Astrocyte (in vitro differentiated cells and primary cell): ENCODE results near the gene EME1. TPM values are rescaled to one million over a fixed set of nuclear protein-coding genes. Genes with fewer than 3 reads are reported as not detected.

ENCODE experiments used
- DNase-seq: peaks from one replicate; pipeline ENCODE4 v3.0.0-alpha.2; 2010; ENCODE audit warnings: low read depth
- FAIRE-seq: peaks from 2 replicates; lab custom pipeline; 2011; peaks lifted over from hg19 to GRCh38; lab: Jason Lieb, UNC
- H2AFZ ChIP-seq: 2 replicates; pipeline ENCODE4 v1.6.0; 2012; ENCODE audit warnings: low read depth, low read length, inconsistent platforms
- H3K27ac ChIP-seq: 2 replicates; pipeline ENCODE4 v1.5.1; 2011; ENCODE audit warnings: low read depth, low read length, inconsistent platforms
- H3K27me3 ChIP-seq: 2 replicates; pipeline ENCODE4 v1.6.0; 2011; ENCODE audit warnings: low read length, inconsistent platforms; ENCODE audit not compliant: insufficient read depth
- H3K36me3 ChIP-seq: 2 replicates; pipeline ENCODE4 v1.5.1; 2011; ENCODE audit warnings: low read length, inconsistent platforms; ENCODE audit not compliant: insufficient read depth
- H3K4me1 ChIP-seq: 2 replicates; pipeline ENCODE4 v1.5.1; 2011; ENCODE audit warnings: low read length, inconsistent platforms; ENCODE audit not compliant: insufficient read depth
- H3K4me2 ChIP-seq: 2 replicates; pipeline ENCODE4 v1.6.0; 2012; ENCODE audit warnings: low read length, inconsistent platforms
- H3K4me3 ChIP-seq: 2 replicates; pipeline ENCODE4 v1.5.1; 2011; ENCODE audit warnings: low read depth, mild to moderate bottlenecking, low read length, inconsistent platforms; ENCODE audit not compliant: insufficient read depth
- H3K79me2 ChIP-seq: 2 replicates; pipeline ENCODE4 v1.6.0; 2012; ENCODE audit warnings: mild to moderate bottlenecking, low read length, inconsistent platforms; ENCODE audit not compliant: insufficient read depth
- H3K9ac ChIP-seq: 2 replicates; pipeline ENCODE4 v1.6.0; 2012; ENCODE audit warnings: mild to moderate bottlenecking, low read length, inconsistent platforms
- H3K9me3 ChIP-seq: 2 replicates; pipeline ENCODE4 v1.5.1; 2012; ENCODE audit warnings: low read depth, mild to moderate bottlenecking, low read length, inconsistent platforms; ENCODE audit not compliant: insufficient read depth
- H4K20me1 ChIP-seq: 2 replicates; pipeline ENCODE4 v1.6.0; 2012; ENCODE audit warnings: low read length, inconsistent platforms; ENCODE audit not compliant: insufficient read depth
- H3K27ac Mint-ChIP-seq: one replicate; pipeline ENCODE4 v1.8.0; 2021; ENCODE audit warnings: mild to moderate bottlenecking, mixed read lengths; ENCODE audit not compliant: unreplicated experiment
- H3K27me3 Mint-ChIP-seq: one replicate; pipeline ENCODE4 v1.8.0; 2021; ENCODE audit warnings: low read depth, mixed read lengths; ENCODE audit not compliant: unreplicated experiment
- H3K36me3 Mint-ChIP-seq: one replicate; pipeline ENCODE4 v1.8.0; 2021; ENCODE audit warnings: low read depth, mixed read lengths; ENCODE audit not compliant: unreplicated experiment
- H3K4me1 Mint-ChIP-seq: one replicate; pipeline ENCODE4 v1.8.0; 2021; ENCODE audit warnings: low read depth, mixed read lengths; ENCODE audit not compliant: unreplicated experiment
- H3K4me3 Mint-ChIP-seq: one replicate; pipeline ENCODE4 v1.8.0; 2021; ENCODE audit warnings: mild to moderate bottlenecking, moderate library complexity, mixed read lengths; ENCODE audit not compliant: unreplicated experiment
- H3K9me3 Mint-ChIP-seq: one replicate; pipeline ENCODE4 v1.8.0; 2021; ENCODE audit warnings: mild to moderate bottlenecking, mixed read lengths; ENCODE audit not compliant: unreplicated experiment
- CTCF ChIP-seq: IDR thresholded peaks from 2 replicates; pipeline ENCODE4 v1.5.1; 2011; ENCODE audit warnings: low read depth, mild to moderate bottlenecking, inconsistent platforms, low read length, moderate library complexity; ENCODE audit not compliant: insufficient read depth
- EZH2 ChIP-seq: IDR thresholded peaks from 2 replicates; pipeline ENCODE4 v1.6.1; 2012; ENCODE audit warnings: mild to moderate bottlenecking, low read length, inconsistent platforms; ENCODE audit not compliant: insufficient read depth
- total RNA-seq: library from RNA; stranded (reverse); gene quantifications from 2 replicates; pipeline ENCODE4 v1.2.1, GENCODE V29; 2021

Gene EME1
- total RNA-seq, 1 donor from 2014 or later, result 3.1 TPM

DNA sequence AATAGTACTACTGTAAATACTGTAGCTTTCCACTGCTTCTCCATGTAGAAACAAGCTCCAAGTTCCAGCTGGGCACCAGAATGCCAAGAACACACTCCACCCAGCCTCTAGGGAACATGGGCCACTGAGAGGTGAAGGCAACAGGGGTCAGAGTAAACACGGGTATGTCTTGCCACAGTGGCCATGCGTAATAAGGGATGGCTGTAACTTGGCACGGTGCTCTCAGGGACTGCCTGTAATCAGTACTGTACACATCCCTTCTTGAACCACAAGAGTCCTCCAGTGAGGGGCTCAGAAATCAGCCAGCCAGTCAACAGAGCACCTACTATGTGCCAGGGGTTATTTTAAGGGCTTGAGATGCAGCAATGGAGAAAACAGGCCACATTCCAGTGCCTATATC lies 13.5 kb downstream of the EME1 start:
- no peak for DNase-seq
- Histone ChIP-seq H3K79me2 (peaks cover 51% of the 10 kb centered on the region), H3K27me3 (no peaks in the 10 kb centered on the region), H3K9me3 (no peaks in the 10 kb centered on the region), H4K20me1 (peaks cover 97% of the 10 kb centered on the region), H3K9ac (no peak overlapping the region), H3K36me3 (peaks cover 89% of the 10 kb centered on the region), H3K4me1 (peaks cover 2% of the 10 kb centered on the region), H2AFZ (no peak overlapping the region), H3K4me3 (no peak overlapping the region), H3K27ac (no peak overlapping the region), H3K4me2 (no peak overlapping the region)
- Mint-ChIP-seq H3K9me3 (no peaks in the 10 kb centered on the region), H3K27ac (no peak overlapping the region), H3K27me3 (no peaks in the 10 kb centered on the region), H3K4me3 (no peak overlapping the region), H3K36me3 (peaks cover 29% of the 10 kb centered on the region), H3K4me1 (no peaks in the 10 kb centered on the region)
- no peak for TF ChIP-seq EZH2
- no peak for TF ChIP-seq CTCF
- FAIRE-seq, result no peak

- Histone ChIP-seq H3K79me2 (peaks cover 73% of the 10 kb centered on the region), H3K9me3 (no peaks in the 10 kb centered on the region), H3K9ac (no peak overlapping the region), H3K27me3 (no peaks in the 10 kb centered on the region), H3K4me1 (peaks cover 5% of the 10 kb centered on the region), H4K20me1 (peaks cover 99% of the 10 kb centered on the region), H3K4me3 (no peak overlapping the region), H2AFZ (no peak overlapping the region), H3K4me2 (no peak overlapping the region), H3K36me3 (peaks cover 94% of the 10 kb centered on the region), H3K27ac (no peak overlapping the region)
- H3K27ac Mint-ChIP-seq, result no peak overlapping the region
- no peaks in the 10 kb centered on the region for H3K4me1 Mint-ChIP-seq
- DNase-seq, result no peak
- no peaks in the 10 kb centered on the region for H3K27me3 Mint-ChIP-seq
- H3K4me3 Mint-ChIP-seq, result no peak overlapping the region
- H3K9me3 Mint-ChIP-seq, result no peaks in the 10 kb centered on the region
- TF ChIP-seq CTCF, result no peak
- no peak for TF ChIP-seq EZH2
- FAIRE-seq, result no peak
- H3K36me3 Mint-ChIP-seq, result peaks cover 28% of the 10 kb centered on the region
Observed at GRCh38 chr17:50388728-50389127, 15.7 kb downstream of the EME1 start.

DNA sequence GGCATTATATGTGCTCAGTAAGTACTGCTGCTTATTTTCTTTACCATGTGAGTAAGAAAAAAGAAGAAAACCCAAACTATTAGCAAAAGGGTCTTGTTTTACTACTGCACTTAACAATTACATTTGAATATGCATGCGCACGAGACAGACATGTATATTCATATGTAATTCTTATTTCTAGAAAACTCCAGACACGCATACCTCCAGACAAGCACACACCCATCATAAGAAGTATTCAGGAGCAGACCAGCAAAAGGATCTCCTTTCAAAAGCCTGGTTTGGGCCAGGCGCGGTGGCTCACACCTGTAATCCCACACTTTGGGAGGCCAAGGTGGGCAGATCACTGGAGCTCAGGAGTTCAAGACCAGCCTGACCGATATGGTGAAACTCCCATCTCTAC lies 16.5 kb downstream of the EME1 start:
- no peak overlapping the region for H3K27ac ChIP-seq
- TF ChIP-seq CTCF (no peak), EZH2 (no peak)
- no peak overlapping the region for H3K27ac Mint-ChIP-seq
- no peaks in the 10 kb centered on the region for H3K27me3 ChIP-seq
- peaks cover 96% of the 10 kb centered on the region for H3K36me3 ChIP-seq
- no peak overlapping the region for H3K9ac ChIP-seq
- FAIRE-seq, result no peak
- DNase-seq, result no peak
- H3K4me3 Mint-ChIP-seq, result no peak overlapping the region
- peaks cover under 1% of the 10 kb centered on the region for H3K4me1 Mint-ChIP-seq
- peaks cover 5% of the 10 kb centered on the region for H3K4me1 ChIP-seq
- no peak overlapping the region for H3K4me2 ChIP-seq
- H3K36me3 Mint-ChIP-seq, result peaks cover 34% of the 10 kb centered on the region
- H3K79me2 ChIP-seq, result peaks cover 81% of the 10 kb centered on the region
- H3K9me3 Mint-ChIP-seq, result no peaks in the 10 kb centered on the region
- no peaks in the 10 kb centered on the region for H3K9me3 ChIP-seq
- H4K20me1 ChIP-seq, result peaks cover 99% of the 10 kb centered on the region
- H2AFZ ChIP-seq, result no peak overlapping the region
- H3K4me3 ChIP-seq, result no peak overlapping the region
- H3K27me3 Mint-ChIP-seq, result no peaks in the 10 kb centered on the region
